Neuronal stem cell (in vitro differentiated cells): ENCODE measurements around the gene ZNF827.

Experiments used
- DNase-seq: peaks from one replicate; pipeline ENCODE4 v3.0.0-alpha.2; 2013; ENCODE audit warnings: low spot score
- H2AFZ ChIP-seq: one replicate; pipeline ENCODE4 v1.6.1; 2013; ENCODE audit warnings: mild to moderate bottlenecking, low read length, inconsistent platforms
- H2AK5ac ChIP-seq: 2 replicates; pipeline ENCODE4 v1.6.1; 2013; ENCODE audit warnings: low read depth, mild to moderate bottlenecking, inconsistent platforms, low read length, moderate library complexity, mixed read lengths
- H2BK120ac ChIP-seq: 2 replicates; pipeline ENCODE4 v1.6.1; 2013; ENCODE audit warnings: low read depth, mild to moderate bottlenecking, inconsistent platforms, low read length, moderate library complexity, mixed read lengths
- H2BK12ac ChIP-seq: one replicate; pipeline ENCODE4 v1.6.1; 2013; ENCODE audit warnings: low read length, inconsistent platforms
- H2BK15ac ChIP-seq: 2 replicates; pipeline ENCODE4 v1.6.1; 2013; ENCODE audit warnings: mild to moderate bottlenecking, low read length, inconsistent platforms, mixed read lengths
- H2BK5ac ChIP-seq: one replicate; pipeline ENCODE4 v1.6.1; 2013; ENCODE audit warnings: inconsistent platforms, mild to moderate bottlenecking, low read length, moderate library complexity
- H3K14ac ChIP-seq: one replicate; pipeline ENCODE4 v1.6.1; 2013; ENCODE audit warnings: low read length, inconsistent platforms
- H3K18ac ChIP-seq: 2 replicates; pipeline ENCODE4 v1.6.1; 2013; ENCODE audit warnings: low read length, inconsistent platforms
- H3K23ac ChIP-seq: 2 replicates; pipeline ENCODE4 v1.6.1; 2013; ENCODE audit warnings: low read depth, mild to moderate bottlenecking, mixed read lengths, low read length, inconsistent platforms; ENCODE audit not compliant: poor library complexity
- H3K27ac ChIP-seq: replicated peaks from 3 replicates; pipeline ENCODE4 v1.5.1; 2013; ENCODE audit warnings: low read length, inconsistent platforms
- H3K27me3 ChIP-seq, 3 experiments: 2 replicates each; pipeline ENCODE4 v1.6.1; 2013; ENCODE audit warnings: low read length in 3 of 3, mild to moderate bottlenecking in 2 of 3, inconsistent platforms in 1 of 3, low read depth in 1 of 3, mixed read lengths in 1 of 3, moderate library complexity in 1 of 3; ENCODE audit not compliant: control insufficient read depth in 3 of 3, insufficient read depth in 3 of 3
- H3K36me3 ChIP-seq, 2 donors: replicated peaks in 1 of 2; 2 replicates each; pipeline ENCODE4 v1.6.1; 2013; ENCODE audit warnings: low read length in 2 of 2; ENCODE audit not compliant: control insufficient read depth in 2 of 2, insufficient read depth in 2 of 2
- H3K4ac ChIP-seq: 2 replicates; pipeline ENCODE4 v1.6.1; 2013; ENCODE audit warnings: inconsistent platforms, mild to moderate bottlenecking, low read length, moderate library complexity
- H3K4me1 ChIP-seq, 2 donors: 1 replicate in 1 of 2; 2 replicates in 1 of 2; pipeline ENCODE4 v1.6.1; 2013; ENCODE audit warnings: low read length in 2 of 2, low read depth in 1 of 2; ENCODE audit not compliant: control insufficient read depth in 2 of 2, insufficient read depth in 1 of 2
- H3K4me2 ChIP-seq: one replicate; pipeline ENCODE4 v1.6.1; 2013; ENCODE audit warnings: mild to moderate bottlenecking, low read length, inconsistent platforms; ENCODE audit not compliant: insufficient read depth, poor library complexity, severe bottlenecking
- H3K4me3 ChIP-seq, 2 donors: 2 replicates each; pipeline ENCODE4 v1.5.1; 2013; ENCODE audit warnings: low read length in 2 of 2, mild to moderate bottlenecking in 2 of 2, inconsistent platforms in 1 of 2, moderate library complexity in 1 of 2
- H3K79me1 ChIP-seq: one replicate; pipeline ENCODE4 v1.6.1; 2013; ENCODE audit warnings: low read depth, mild to moderate bottlenecking, inconsistent platforms, low read length, moderate library complexity
- H3K9ac ChIP-seq: one replicate; pipeline ENCODE4 v1.6.1; 2013; ENCODE audit warnings: mild to moderate bottlenecking, low read depth, low read length, inconsistent platforms; ENCODE audit not compliant: poor library complexity
- H3K9me3 ChIP-seq, 2 donors: replicated peaks in 1 of 2; 2 replicates each; pipeline versions ENCODE3 to v1.6.1; 2013; ENCODE audit warnings: low read length in 2 of 2, mild to moderate bottlenecking in 2 of 2, inconsistent platforms in 1 of 2, low read depth in 1 of 2, mixed read lengths in 1 of 2, moderate library complexity in 1 of 2; ENCODE audit not compliant: control insufficient read depth in 2 of 2, insufficient read depth in 1 of 2
- H4K8ac ChIP-seq: one replicate; pipeline ENCODE4 v1.6.1; 2013; ENCODE audit warnings: low read depth, mild to moderate bottlenecking, inconsistent platforms, low read length, moderate library complexity
- H4K91ac ChIP-seq: one replicate; pipeline ENCODE4 v1.6.1; 2013; ENCODE audit warnings: low read length, low read depth, mild to moderate bottlenecking, inconsistent platforms; ENCODE audit not compliant: poor library complexity
- WGBS, 2 donors: extraction: QIAGEN DNeasy Blood & Tissue Kit; methylation state at CpG; one replicate each; pipeline ENCODE4 v1.1.7; 2013; ENCODE audit warnings: missing lambda C conversion rate in 2 of 2, mixed read lengths in 1 of 2; ENCODE audit not compliant: insufficient read length in 2 of 2, insufficient replicate concordance in 1 of 2; ENCODE audit errors: extremely low coverage in 2 of 2; 5-methylcytosine and 5-hydroxymethylcytosine counted together

Gene ZNF827

GRCh38 chr4:145898926-145899531 lies 39.6 kb downstream of the ZNF827 start:
- H2AFZ ChIP-seq = no peak overlapping the region
- no peaks in the 10 kb centered on the region for H3K27me3 ChIP-seq
- H3K18ac ChIP-seq = no peak overlapping the region
- no peak overlapping the region for H2AK5ac ChIP-seq
- WGBS, 2 donors = no CpG with 5 or more reads among the region's 5 CpGs
- no peak overlapping the region for H3K23ac ChIP-seq
- peaks cover 0 to 8% of the 10 kb centered on the region in 2 donors for H3K9me3 ChIP-seq
- H3K79me1 ChIP-seq = peaks cover 3% of the 10 kb centered on the region
- DNase-seq = no peak
- no peak overlapping the region for H2BK15ac ChIP-seq
- no peak overlapping the region for H3K9ac ChIP-seq
- no peak overlapping the region for H4K8ac ChIP-seq
- no peak overlapping the region for H2BK120ac ChIP-seq
- no peak overlapping the region for H3K27ac ChIP-seq
- no peak overlapping the region for H3K14ac ChIP-seq
- no peak overlapping the region for H2BK12ac ChIP-seq
- H2BK5ac ChIP-seq = no peak overlapping the region
- H3K4me1 ChIP-seq = peaks cover 0 to 4% of the 10 kb centered on the region in 2 donors
- H4K91ac ChIP-seq = no peak overlapping the region
- H3K4ac ChIP-seq = no peak overlapping the region
- H3K4me3 ChIP-seq = no peak overlapping the region
- no peak overlapping the region for H3K4me2 ChIP-seq
- peaks cover 4 to 73% of the 10 kb centered on the region in 2 donors for H3K36me3 ChIP-seq

- Histone ChIP-seq H2AFZ (no peak overlapping the region), H2BK15ac (no peak overlapping the region), H4K91ac (no peak overlapping the region), H4K8ac (no peak overlapping the region), H3K4me2 (no peak overlapping the region), H3K18ac (no peak overlapping the region), H2BK120ac (no peak overlapping the region), H3K9ac (no peak overlapping the region), H3K27ac (no peak overlapping the region), H3K79me1 (peaks cover 3% of the 10 kb centered on the region), H3K9me3 (peaks cover 0 to 8% of the 10 kb centered on the region in 2 donors), H3K4ac (no peak overlapping the region), H3K23ac (no peak overlapping the region), H2AK5ac (no peak overlapping the region), H3K27me3 (no peaks in the 10 kb centered on the region), H3K36me3 (peaks cover 4 to 67% of the 10 kb centered on the region in 2 donors), H3K4me3 (no peak overlapping the region), H3K14ac (no peak overlapping the region), H3K4me1 (peaks cover 0 to 9% of the 10 kb centered on the region in 2 donors), H2BK12ac (no peak overlapping the region), H2BK5ac (no peak overlapping the region)
- no CpG with 5 or more reads among the region's 7 CpGs for WGBS, 2 donors
- DNase-seq = no peak
These were observed 40.2 kb downstream of the ZNF827 start for GRCh38 chr4:145898466-145898865.

DNA sequence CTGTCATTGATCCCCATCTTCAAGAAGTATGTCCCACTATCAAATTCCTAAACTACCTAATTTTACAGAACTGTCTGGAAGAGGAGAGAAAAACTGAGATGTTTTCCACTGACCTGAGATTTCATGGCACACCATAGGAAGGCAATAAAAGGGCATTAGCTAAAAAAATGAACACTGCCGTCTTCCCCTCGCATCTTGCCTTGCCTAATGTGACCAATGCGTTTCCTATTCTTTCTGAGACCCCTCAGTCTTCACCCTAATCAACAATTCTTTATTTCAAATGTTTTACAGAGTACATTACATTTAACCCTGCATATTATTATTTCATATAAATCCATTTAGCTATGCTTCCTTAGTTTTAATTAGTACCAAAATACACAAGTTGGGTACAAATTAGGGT lies 43.6 kb downstream of the ZNF827 start:
- Histone ChIP-seq H3K27ac (no peak overlapping the region), H3K4me3 (no peak overlapping the region), H2BK15ac (no peak overlapping the region), H3K27me3 (no peaks in the 10 kb centered on the region), H3K79me1 (no peaks in the 10 kb centered on the region), H3K18ac (no peak overlapping the region), H2AK5ac (no peak overlapping the region), H4K91ac (no peak overlapping the region), H2BK12ac (no peak overlapping the region), H2AFZ (no peak overlapping the region), H2BK120ac (no peak overlapping the region), H3K4me1 (peaks cover 10 to 30% of the 10 kb centered on the region in 2 donors), H3K36me3 (peaks cover 2 to 56% of the 10 kb centered on the region in 2 donors), H2BK5ac (no peak overlapping the region), H3K9me3 (no peaks in the 10 kb centered on the region), H4K8ac (no peak overlapping the region), H3K9ac (no peak overlapping the region), H3K23ac (no peak overlapping the region), H3K4ac (no peak overlapping the region), H3K14ac (no peak overlapping the region), H3K4me2 (no peak overlapping the region)
- WGBS, 2 donors = no CpG with 5 or more reads among the region's 3 CpGs
- no peak for DNase-seq

DNA sequence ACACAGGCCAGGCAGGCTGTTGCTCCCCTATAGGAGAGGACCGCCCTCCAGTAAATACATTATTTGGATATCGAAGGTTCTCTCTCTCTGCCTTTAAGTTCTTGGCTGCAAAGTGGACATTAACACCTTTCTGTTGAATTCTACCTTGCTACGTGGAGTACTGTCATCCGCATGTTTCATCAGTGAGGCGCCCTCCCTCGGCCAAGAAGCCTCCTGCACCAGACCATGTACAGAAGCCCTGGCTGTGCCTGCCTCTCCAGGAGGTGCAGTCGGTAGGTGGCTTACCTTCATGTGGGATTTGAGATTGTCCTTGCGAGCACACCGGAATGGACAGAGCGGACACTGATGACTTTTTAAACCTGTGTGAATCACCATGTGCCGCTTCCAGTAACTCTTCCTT lies 46.7 kb downstream of the ZNF827 start:
- no peak overlapping the region for H3K4ac ChIP-seq
- H3K4me1 ChIP-seq = peaks cover 14 to 35% of the 10 kb centered on the region in 2 donors
- no peak overlapping the region for H2AK5ac ChIP-seq
- H3K36me3 ChIP-seq = peaks cover 2 to 48% of the 10 kb centered on the region in 2 donors
- H2BK12ac ChIP-seq = no peak overlapping the region
- H3K79me1 ChIP-seq = no peaks in the 10 kb centered on the region
- H4K91ac ChIP-seq = no peak overlapping the region
- H3K9me3 ChIP-seq = no peaks in the 10 kb centered on the region
- no peaks in the 10 kb centered on the region for H3K27me3 ChIP-seq
- no peak overlapping the region for H3K9ac ChIP-seq
- no peak overlapping the region for H3K14ac ChIP-seq
- H2AFZ ChIP-seq = no peak overlapping the region
- no peak overlapping the region for H2BK5ac ChIP-seq
- no peak overlapping the region for H3K27ac ChIP-seq
- no peak overlapping the region for H3K18ac ChIP-seq
- H3K4me2 ChIP-seq = no peak overlapping the region
- no peak overlapping the region for H3K23ac ChIP-seq
- no peak overlapping the region for H4K8ac ChIP-seq
- no peak for DNase-seq
- no peak overlapping the region for H2BK120ac ChIP-seq
- H2BK15ac ChIP-seq = no peak overlapping the region
- no CpG with 5 or more reads among the region's 11 CpGs for WGBS, 2 donors
- no peak overlapping the region for H3K4me3 ChIP-seq
